Thoracic aorta (tissue), 2 donors: ENCODE data around the gene RNF113B. TPM values are rescaled to one million over a fixed set of nuclear protein-coding genes. Genes with fewer than 3 reads are reported as not detected.
A peak's percentile ranks its signal among the peaks of the same experiment; 100 is the strongest.

Source experiments
- ATAC-seq: fragments of 150-250 bp; one replicate; pipeline ENCODE4 v1.8.0; 2017; ENCODE audit warnings: low read depth; ENCODE audit not compliant: insufficient number of reproducible peaks, low FRiP score
- DNase-seq: peaks from one replicate; pipeline ENCODE4 v3.0.0-alpha.2; 2020; ENCODE audit warnings: low spot score
- H3K27ac ChIP-seq, 2 donors: fragments of 200-600 bp; sonication (generic); 1 replicate in 1 of 2; 2 replicates in 1 of 2; pipeline ENCODE4 v1.5.1; 2016; ENCODE audit warnings: mild to moderate bottlenecking in 2 of 2, moderate library complexity in 2 of 2
- H3K27me3 ChIP-seq: fragments of 200-600 bp; sonication (generic); replicated peaks from 2 replicates; pipeline ENCODE4 v1.6.0; 2016; ENCODE audit warnings: mild to moderate bottlenecking; ENCODE audit not compliant: insufficient read depth
- H3K36me3 ChIP-seq: fragments of 200-600 bp; sonication (generic); one replicate; pipeline ENCODE4 v1.5.1; 2016
- H3K4me1 ChIP-seq, 2 donors: fragments of 200-600 bp; sonication (generic); 1 replicate in 1 of 2; 2 replicates in 1 of 2; pipeline versions ENCODE4 v1.5.1 to v1.6.0; 2016; ENCODE audit warnings: low read depth in 2 of 2, mild to moderate bottlenecking in 1 of 2; ENCODE audit not compliant: control insufficient read depth in 1 of 2
- H3K4me3 ChIP-seq: fragments of 200-600 bp; sonication (generic); 2 replicates; pipeline ENCODE4 v1.5.1; 2016; ENCODE audit warnings: mild to moderate bottlenecking
- H3K9me3 ChIP-seq: fragments of 200-600 bp; sonication (generic); 2 replicates; pipeline ENCODE4 v1.5.1; 2016
- CTCF ChIP-seq: fragments of 200-600 bp; sonication (generic); IDR thresholded peaks from one replicate; pipeline ENCODE4 v1.5.1; 2019; ENCODE audit warnings: antibody characterized with exemption
- total RNA-seq, 2 donors: library from RNA; depleted of rRNA; stranded (reverse); fragments of >200 nt; gene quantifications; one replicate each; pipeline versions ENCODE4 v1.1.0 to v1.2.3, GENCODE V29; 2016

The RNF113B gene
- total RNA-seq, 2 donors from 2014 or later: not detected

- H3K9me3 ChIP-seq: no peaks in the 10 kb centered on the region
- no peak for TF ChIP-seq CTCF
- DNase-seq (no peak), ATAC-seq (no peak)
- H3K27me3 ChIP-seq: no peaks in the 10 kb centered on the region
- peak overlapping the region; percentile 85 for H3K4me3 ChIP-seq
- H3K4me1 ChIP-seq: peaks cover 9 to 29% of the 10 kb centered on the region in 2 donors
- no peak overlapping the region for H3K27ac ChIP-seq
- H3K36me3 ChIP-seq: no peaks in the 10 kb centered on the region
Measured at GRCh38 chr13:98144801-98145350, 32.2 kb downstream of the RNF113B start.

GRCh38 chr13:98144027-98144741 is 32.9 kb downstream of the RNF113B start:
- TF ChIP-seq CTCF: no peak
- no peaks in the 10 kb centered on the region for H3K9me3 ChIP-seq
- peak overlapping the region; percentile 85 for H3K4me3 ChIP-seq
- DNase-seq (no peak), ATAC-seq (no peak)
- peaks cover 9 to 29% of the 10 kb centered on the region in 2 donors for H3K4me1 ChIP-seq
- H3K27ac ChIP-seq: no peak overlapping the region
- no peaks in the 10 kb centered on the region for H3K36me3 ChIP-seq
- H3K27me3 ChIP-seq: no peaks in the 10 kb centered on the region

GRCh38 chr13:98143601-98144026 is 33.5 kb downstream of the RNF113B start:
- no peak for ATAC-seq
- Histone ChIP-seq H3K27ac (no peak overlapping the region), H3K9me3 (no peaks in the 10 kb centered on the region), H3K4me1 (peaks cover 9 to 29% of the 10 kb centered on the region in 2 donors), H3K4me3 (peak overlapping the region; percentile 85), H3K27me3 (no peaks in the 10 kb centered on the region), H3K36me3 (no peaks in the 10 kb centered on the region)
- no peak for TF ChIP-seq CTCF
- no peak for DNase-seq

- TF ChIP-seq CTCF: no peak
- ATAC-seq: peak; percentile 22
Measured at GRCh38 chr13:98143157-98143553, 33.9 kb downstream of the RNF113B start.

GRCh38 chr13:98142380-98143156 is 34.5 kb downstream of the RNF113B start, which contains the start of gene FARP1:
FARP1 (plus strand) TSS chr13:98143094; CDS start chr13:98213243, 70,149 bp downstream.
- Histone ChIP-seq H3K27me3 (no peaks in the 10 kb centered on the region), H3K9me3 (no peaks in the 10 kb centered on the region), H3K27ac (peak within 1 kb of the TSS in 1 of 2 donors; percentile 12), H3K36me3 (no peaks in the 10 kb centered on the region), H3K4me1 (peaks cover 9 to 29% of the 10 kb centered on the region in 2 donors), H3K4me3 (peak within 1 kb of the TSS; percentile 85)
- TF ChIP-seq CTCF: no peak
- DNase-seq (no peak), ATAC-seq (no peak)

More at GRCh38 chr13:98143157-98143553, 33.9 kb downstream of the RNF113B start:
- Histone ChIP-seq H3K27ac (no peak overlapping the region), H3K27me3 (no peaks in the 10 kb centered on the region), H3K4me1 (peaks cover 9 to 29% of the 10 kb centered on the region in 2 donors), H3K36me3 (no peaks in the 10 kb centered on the region), H3K9me3 (no peaks in the 10 kb centered on the region), H3K4me3 (peak overlapping the region; percentile 85)
- no peak for DNase-seq
